Right lobe of liver (tissue), 4 donors: ENCODE results near the gene RPS6KA6.

Experiments used
- POLR2A ChIP-seq: fragments of 450-650 bp; IDR thresholded peaks from one replicate; pipeline ENCODE4 v1.6.1; 2017; ENCODE audit warnings: antibody characterized with exemption, mild to moderate bottlenecking
- TF ChIP-seq, protein P1 (sequence below), 4 donors: fragments of 200-600 bp in 3 of 4; fragments of 450-650 bp in 1 of 4; IDR thresholded peaks; one replicate each; pipeline versions ENCODE4 v1.5.1 to v1.8.0; 2016 to 2022; ENCODE audit warnings: antibody characterized with exemption in 4 of 4, mild to moderate bottlenecking in 2 of 4
- donor health status: DM: no; HTN: no; CAD: no.
- donor health status: DM: no; HTN: no; CAD: no.
- donor health status: DM: no; HTN: yes; CAD: no.

DNA sequence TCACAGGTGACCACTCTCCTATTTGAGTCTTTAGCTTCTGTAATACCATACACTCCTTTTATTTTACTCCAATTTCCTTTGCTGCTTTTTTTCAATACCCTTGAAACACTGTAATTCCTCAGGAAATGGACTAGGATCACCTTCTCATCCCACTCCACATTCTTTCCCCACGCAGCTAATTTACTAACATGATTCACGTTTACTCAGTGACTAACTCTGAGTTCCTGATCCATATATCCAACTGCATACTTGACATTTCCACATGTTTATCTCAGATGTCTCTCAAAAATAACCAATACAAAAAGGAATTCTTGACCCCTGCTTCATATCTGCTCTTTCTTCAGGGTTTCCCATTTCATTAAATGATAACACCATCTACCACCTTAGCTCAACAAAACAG, 19.9 kb downstream of the RPS6KA6 start:
- TF ChIP-seq, protein P1, sequence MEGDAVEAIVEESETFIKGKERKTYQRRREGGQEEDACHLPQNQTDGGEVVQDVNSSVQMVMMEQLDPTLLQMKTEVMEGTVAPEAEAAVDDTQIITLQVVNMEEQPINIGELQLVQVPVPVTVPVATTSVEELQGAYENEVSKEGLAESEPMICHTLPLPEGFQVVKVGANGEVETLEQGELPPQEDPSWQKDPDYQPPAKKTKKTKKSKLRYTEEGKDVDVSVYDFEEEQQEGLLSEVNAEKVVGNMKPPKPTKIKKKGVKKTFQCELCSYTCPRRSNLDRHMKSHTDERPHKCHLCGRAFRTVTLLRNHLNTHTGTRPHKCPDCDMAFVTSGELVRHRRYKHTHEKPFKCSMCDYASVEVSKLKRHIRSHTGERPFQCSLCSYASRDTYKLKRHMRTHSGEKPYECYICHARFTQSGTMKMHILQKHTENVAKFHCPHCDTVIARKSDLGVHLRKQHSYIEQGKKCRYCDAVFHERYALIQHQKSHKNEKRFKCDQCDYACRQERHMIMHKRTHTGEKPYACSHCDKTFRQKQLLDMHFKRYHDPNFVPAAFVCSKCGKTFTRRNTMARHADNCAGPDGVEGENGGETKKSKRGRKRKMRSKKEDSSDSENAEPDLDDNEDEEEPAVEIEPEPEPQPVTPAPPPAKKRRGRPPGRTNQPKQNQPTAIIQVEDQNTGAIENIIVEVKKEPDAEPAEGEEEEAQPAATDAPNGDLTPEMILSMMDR (IDR thresholded peaks at IDR 0.05): no peak
- no peak for TF ChIP-seq POLR2A
